Fibroblast of gingiva (primary cell): ENCODE measurements around the gene SNCG.

Experiments
- DNase-seq: peaks from one replicate; pipeline ENCODE4 v3.0.0-alpha.2; 2011; ENCODE audit warnings: low read depth

Gene SNCG

DNA sequence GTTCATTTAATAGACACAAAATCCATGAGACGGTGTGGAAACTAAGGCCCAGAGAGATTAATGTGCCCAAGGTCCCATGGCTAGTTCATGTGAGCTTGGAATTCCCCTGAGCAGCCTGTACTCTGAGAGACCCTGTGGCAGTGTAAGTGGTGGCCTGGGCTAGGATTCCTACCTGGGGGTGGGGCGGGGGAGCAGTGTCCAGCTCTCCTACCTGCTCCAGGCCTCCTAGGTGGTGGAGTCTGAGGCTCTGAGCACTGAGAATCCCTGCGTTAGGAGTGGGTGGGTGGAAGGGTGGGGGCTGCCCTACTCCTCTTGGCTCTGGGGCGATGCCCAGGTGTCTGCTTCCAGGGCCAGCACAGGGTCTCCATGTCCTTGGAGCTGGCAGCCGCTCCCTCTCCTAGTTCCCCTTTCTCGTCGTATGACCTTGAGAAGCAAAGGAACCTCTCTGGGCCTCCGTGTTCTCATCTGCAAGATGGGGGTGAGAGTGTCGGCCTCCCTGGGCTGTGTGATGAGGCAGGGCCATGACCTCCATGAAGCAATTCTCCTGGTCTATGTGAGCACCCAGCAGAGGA lies 2.5 kb downstream of the SNCG start:
- no peak for DNase-seq

DNA sequence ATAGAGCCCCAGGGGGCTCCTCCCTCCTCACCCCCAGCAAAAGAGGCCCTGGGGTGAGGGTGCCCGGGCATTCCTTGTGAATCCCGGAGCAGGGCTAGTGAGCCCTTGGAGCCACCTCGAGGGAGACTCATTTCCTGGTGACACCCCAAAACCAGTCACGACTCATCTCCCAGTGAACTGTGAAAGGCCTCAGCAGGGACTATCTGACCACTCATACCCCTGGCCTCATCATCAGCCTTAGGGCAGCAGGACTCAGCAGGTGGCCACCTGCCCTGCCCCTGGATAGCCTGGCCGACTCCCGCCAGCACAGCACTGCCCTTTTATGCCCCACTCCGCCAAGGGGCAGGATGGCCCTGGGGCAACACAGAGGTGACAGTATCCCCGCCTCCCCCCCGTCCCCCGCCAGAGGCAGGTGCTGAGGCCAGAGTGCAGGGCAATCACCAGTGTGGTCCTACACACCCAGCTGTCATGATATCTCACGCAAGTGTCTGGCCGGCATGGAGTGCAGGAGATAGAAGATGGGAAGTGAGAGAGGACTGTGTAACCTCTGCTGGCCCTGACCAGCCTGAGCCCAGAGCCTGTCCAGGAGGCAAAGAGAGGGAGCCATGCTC lies 3.2 kb downstream of the SNCG start:
- DNase-seq: no peak

GRCh38 chr10:86962136-86962980 lies 4.0 kb downstream of the SNCG start:
- no peak for DNase-seq

DNA sequence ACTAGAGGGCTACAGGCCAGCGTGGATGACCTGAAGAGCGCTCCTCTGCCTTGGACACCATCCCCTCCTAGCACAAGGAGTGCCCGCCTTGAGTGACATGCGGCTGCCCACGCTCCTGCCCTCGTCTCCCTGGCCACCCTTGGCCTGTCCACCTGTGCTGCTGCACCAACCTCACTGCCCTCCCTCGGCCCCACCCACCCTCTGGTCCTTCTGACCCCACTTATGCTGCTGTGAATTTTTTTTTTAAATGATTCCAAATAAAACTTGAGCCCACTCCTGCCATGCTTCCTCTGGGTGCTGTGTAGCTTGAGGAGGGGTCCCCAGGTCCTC lies 4.5 kb downstream of the SNCG start:
- DNase-seq: no peak

DNA sequence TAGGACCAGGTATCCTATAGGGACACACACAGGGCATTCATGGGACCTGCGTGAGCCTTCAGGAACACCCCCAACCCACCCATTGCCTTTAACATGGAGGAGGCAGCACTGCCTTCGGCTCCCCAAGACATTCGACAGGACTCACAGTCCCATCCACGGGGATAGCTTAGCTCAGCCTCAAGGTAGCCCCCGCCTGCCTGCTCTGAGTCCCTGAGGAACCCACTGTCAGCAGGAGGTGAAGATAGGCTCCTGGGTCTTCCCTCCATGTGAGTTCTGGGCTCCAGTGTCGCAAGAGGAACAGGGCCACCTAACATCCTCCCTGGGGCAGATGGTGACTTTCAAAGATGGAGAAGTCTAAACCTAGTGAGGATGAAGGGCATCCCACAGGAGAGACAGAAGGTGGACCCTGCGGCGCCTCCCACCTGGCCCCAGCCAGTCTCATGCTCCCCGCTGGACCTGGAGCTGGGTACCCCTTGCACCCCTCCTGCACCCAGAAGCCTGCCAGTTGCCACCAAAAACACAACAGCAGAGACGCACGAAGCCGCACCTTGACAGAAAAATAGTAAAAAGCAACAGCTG lies 5.0 kb downstream of the SNCG start:
- no peak for DNase-seq

GRCh38 chr10:86964061-86964846 lies 5.9 kb downstream of the SNCG start:
- no peak for DNase-seq

- DNase-seq: no peak
Measured at GRCh38 chr10:86964847-86965190, 6.4 kb downstream of the SNCG start.

DNA sequence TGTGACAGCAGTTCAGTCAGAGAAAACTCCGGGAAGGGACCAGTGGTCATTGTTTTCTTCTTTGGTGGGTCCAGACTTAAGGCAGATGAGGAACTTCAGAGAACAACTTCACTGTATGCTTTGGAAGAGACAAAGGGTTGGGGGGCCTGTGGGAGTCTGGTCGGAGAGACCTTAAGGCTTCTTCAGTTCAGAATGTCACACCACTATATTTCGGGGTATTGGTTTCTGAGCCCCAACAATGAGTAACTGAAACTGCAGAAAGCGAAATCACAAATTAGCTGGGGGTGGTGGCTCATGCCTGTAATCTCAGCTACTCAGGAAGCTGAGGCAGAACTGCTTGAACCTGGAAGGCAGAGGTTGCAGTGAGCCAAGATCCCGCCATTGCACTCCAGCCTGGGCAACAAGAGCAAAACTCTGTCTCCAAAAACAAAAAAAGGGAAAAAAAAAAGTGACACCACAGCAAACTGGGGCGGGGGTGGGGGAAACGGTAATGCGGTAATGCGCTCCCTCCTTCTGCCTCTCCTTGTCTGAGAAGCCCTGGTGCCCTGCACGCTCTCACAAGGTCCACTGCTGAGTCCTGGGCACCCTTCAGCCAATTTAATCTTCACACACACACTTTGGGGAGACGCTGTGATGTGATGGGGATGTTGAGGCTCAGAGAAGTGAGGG lies 7.7 kb downstream of the SNCG start:
- no peak for DNase-seq

- DNase-seq: no peak
Measured at GRCh38 chr10:86967481-86967941, 9.1 kb downstream of the SNCG start.

GRCh38 chr10:86968271-86968993 lies 10.0 kb downstream of the SNCG start, which contains the start of gene ADIRF:
Gene ADIRF (plus strand): TSS chr10:86968482. CDS start chr10:86968545, 63 bp downstream.
- DNase-seq: peak; percentile 63

GRCh38 chr10:86968994-86969355 lies 10.6 kb downstream of the SNCG start:
- DNase-seq: no peak

- DNase-seq: peak; percentile 43
Measured at GRCh38 chr10:86969421-86970041, 11.1 kb downstream of the SNCG start.

GRCh38 chr10:86970162-86970981 lies 12.0 kb downstream of the SNCG start:
- DNase-seq: peak; percentile 84

GRCh38 chr10:86970982-86971231 lies 12.5 kb downstream of the SNCG start:
- DNase-seq: no peak

- DNase-seq: peak; percentile 88
Measured at GRCh38 chr10:86971232-86971991, 13.0 kb downstream of the SNCG start.

GRCh38 chr10:86972613-86973380 lies 14.4 kb downstream of the SNCG start:
- no peak for DNase-seq

DNA sequence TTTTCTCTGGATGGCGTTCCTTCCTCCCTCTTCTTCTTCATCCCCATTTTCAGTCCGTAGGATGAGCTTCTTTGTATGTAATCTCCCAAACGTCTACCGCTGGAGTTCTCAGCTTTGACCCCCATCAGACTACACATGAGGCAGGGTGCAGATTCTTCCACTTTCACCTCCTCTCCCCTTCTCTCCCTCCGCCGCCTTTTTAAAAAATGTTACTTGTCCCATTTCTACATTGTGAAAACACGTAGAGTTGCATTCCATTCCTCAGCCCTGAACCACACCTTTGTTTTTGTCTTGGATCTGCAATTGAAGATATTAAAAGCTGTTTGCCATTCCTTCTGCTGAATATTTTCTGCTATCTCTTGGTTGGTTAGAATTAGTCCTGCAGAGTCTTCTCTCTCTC lies 16.1 kb downstream of the SNCG start:
- DNase-seq: no peak

DNA sequence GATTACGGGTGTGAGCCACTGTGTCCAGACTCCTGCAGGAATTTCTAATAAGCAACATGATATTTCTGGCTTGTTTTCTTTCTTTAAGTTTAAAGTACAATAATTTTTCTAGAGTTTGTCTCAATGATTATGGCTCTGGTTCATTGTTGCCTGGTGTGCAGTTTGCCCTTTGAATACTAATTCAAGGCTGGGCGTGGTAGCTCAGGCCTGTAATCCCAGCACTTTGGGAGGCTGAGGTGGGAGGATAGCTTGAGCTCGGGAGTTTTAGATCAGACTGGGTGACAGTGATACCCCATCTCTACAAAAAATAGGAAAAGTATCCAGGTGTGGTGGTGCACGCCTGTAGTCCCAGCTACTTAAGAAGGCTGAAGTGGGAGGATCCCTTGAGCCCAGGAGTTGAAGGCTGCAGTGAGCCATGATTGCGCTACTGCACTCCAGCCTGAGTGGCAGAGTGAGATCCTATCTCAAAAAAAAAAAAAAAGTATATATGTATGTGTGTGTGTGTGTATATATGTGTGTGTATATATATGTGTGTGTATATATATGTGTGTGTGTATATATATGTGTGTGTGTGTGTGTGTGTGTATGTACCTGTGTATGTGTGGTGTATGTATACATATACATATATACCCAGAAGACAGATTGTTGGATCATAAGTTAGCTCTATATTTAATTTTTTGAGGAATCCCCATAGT lies 18.1 kb downstream of the SNCG start:
- DNase-seq: no peak
